ENCODE measurements around the gene CIB4.

CIB4 gene

DNA sequence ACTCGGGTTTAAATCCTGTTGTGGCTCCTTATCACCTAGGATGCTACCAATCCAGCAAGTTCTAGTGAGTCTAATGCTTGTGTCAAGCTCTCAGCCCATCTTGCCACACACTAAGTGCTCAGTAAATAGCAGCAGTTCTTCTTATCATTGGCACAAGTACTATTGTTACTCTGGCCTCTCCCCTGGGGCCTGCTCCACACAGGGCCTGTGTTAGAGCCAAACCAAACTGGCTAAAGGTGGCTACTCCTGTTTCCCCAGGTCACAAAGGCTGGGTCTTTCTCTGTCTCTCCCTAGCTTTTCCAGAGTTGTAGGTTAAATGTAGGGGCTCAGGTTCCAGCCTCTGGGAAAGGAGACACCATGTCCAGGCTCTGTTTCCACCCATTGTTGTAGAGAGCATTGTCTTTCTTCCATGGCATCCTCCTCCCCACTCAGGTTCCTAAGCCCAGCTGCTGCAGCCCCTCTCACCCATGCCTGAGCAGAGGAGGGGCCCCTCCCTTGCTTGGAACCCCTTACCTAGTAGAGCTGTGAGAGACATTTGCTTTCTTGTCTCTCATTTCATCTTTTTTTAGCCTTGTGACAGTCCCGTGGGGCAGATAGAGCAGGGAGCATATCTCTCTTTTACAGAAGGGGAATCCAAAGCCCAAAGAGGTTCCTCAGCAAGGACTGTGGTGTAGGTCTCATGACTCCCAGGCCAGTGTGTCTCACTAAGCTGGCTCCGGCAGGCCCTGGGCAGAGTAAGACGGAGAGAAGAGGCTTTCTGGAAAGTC is 106.9 kb downstream of the CIB4 start:
- TF ChIP-seq, protein P1, sequence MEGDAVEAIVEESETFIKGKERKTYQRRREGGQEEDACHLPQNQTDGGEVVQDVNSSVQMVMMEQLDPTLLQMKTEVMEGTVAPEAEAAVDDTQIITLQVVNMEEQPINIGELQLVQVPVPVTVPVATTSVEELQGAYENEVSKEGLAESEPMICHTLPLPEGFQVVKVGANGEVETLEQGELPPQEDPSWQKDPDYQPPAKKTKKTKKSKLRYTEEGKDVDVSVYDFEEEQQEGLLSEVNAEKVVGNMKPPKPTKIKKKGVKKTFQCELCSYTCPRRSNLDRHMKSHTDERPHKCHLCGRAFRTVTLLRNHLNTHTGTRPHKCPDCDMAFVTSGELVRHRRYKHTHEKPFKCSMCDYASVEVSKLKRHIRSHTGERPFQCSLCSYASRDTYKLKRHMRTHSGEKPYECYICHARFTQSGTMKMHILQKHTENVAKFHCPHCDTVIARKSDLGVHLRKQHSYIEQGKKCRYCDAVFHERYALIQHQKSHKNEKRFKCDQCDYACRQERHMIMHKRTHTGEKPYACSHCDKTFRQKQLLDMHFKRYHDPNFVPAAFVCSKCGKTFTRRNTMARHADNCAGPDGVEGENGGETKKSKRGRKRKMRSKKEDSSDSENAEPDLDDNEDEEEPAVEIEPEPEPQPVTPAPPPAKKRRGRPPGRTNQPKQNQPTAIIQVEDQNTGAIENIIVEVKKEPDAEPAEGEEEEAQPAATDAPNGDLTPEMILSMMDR (IDR thresholded peaks at IDR 0.05; ENCODE audit: low read depth, low read length) = no peak
- in situ Hi-C loops (cut with HindIII; ENCODE audit: low sequenced_read_pairs) = no loop called here
- H3K4me3 ChIP-seq (ENCODE audit: low read depth, low read length) = no peak overlapping the region
- no peak for DNase-seq (ENCODE audit: low read depth, low spot score)

DNA sequence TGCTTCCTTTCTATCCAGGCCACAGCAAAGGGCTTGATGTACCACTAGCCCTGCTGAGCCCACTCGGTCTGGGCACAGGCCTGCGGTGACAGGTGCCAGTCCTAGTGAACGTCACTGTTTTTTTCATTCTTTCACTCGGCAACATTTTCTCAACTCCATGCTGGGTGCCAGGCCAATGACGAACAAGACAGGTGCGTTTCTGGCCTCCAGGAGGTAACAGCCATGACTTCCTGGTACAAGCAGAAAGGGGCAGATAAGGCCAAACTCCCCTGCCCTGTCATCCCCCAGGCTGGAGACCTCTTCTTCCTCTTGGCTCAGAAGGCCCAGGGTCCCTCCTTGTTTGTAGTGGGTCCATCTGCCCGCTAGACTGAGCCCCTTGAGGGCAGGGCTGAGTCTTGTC is 107.5 kb downstream of the CIB4 start:
- in situ Hi-C loops (cut with HindIII; ENCODE audit: low sequenced_read_pairs) = no loop called here
- TF ChIP-seq, protein P1 (IDR thresholded peaks at IDR 0.05; ENCODE audit: low read depth, low read length) = no peak
- DNase-seq (ENCODE audit: low read depth, low spot score) = no peak
- no peak overlapping the region for H3K4me3 ChIP-seq (ENCODE audit: low read depth, low read length)

DNA sequence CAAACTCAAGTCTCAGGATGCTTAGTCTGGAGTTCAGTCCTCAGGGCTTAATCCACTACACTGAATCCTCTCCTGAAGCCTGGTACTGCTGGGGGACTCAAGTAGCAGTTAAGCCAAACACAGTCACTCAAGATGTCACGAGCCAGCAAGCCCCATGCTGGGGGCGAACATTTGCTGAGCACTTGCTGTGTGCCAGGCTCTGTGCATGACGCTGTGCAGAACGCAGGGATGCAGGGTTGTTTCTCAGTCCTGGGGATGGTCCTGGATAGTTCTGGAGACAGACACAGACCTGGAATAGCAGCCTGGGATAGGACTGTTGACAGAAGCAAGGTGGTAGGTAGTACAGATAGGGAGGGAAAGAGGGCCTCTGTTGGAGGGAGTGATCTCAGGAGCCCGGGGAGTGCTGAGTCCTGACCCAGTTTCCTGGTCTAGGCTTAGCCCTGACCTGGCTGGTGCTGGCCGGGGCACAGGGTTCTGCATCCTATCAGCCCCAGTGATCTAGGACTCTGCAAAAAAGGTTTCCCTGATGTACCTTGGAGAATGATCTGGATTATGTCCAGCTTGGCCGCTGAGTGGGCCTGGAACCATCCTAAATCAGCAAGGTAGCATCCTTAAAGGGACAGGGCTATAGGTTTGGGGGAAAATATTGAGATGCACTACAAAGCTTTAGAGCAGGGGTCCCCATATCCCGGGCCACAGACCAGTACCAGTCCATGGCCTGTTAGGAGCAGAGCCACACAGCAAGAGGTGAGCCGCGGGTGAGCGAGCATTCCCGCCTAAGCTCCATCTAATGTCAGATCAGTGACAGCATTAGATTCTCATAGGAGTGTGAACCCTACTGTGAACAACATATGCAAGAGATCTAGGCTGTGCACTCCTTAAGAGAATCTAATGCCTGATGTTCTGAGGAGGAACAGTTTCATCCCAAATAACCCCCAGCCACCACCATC is 108.6 kb downstream of the CIB4 start:
- in situ Hi-C loops (cut with HindIII; ENCODE audit: low sequenced_read_pairs) = no loop called here
- no peak for DNase-seq (ENCODE audit: low read depth, low spot score)
- H3K4me3 ChIP-seq (ENCODE audit: low read depth, low read length) = no peak overlapping the region
- TF ChIP-seq, protein P1 (IDR thresholded peaks at IDR 0.05; ENCODE audit: low read depth, low read length) = no peak

Measured in astrocyte of the spinal cord (primary cell).